CD4-positive, CD25-positive, alpha-beta regulatory T cell (primary cell): ENCODE results near the gene MAP6. TPM values are rescaled to one million over a fixed set of nuclear protein-coding genes. Genes with fewer than 3 reads are reported as not detected.

Experiments used
- ATAC-seq, 2 donors: fragments of 150-1000 bp; cut with Tn5 transposase; one replicate each; pipeline ENCODE4 v1.10.0; 2021; ENCODE audit warnings: low read depth in 2 of 2, moderate number of reproducible peaks in 2 of 2, moderate library complexity in 1 of 2
- DNase-seq, 3 donors: peaks; one replicate each; pipeline versions ENCODE4 v3.0.0 to v3.0.0-alpha.2; 2012 to 2022; ENCODE audit warnings: mixed read lengths in 1 of 3
- H3K27ac ChIP-seq: one replicate; pipeline ENCODE4 v1.7.0; 2013; ENCODE audit warnings: mild to moderate bottlenecking, low read length; ENCODE audit not compliant: insufficient read depth, poor library complexity, severe bottlenecking
- H3K27me3 ChIP-seq: one replicate; pipeline ENCODE4 v1.7.0; 2013; ENCODE audit warnings: low read length; ENCODE audit not compliant: control insufficient read depth, insufficient read depth
- H3K36me3 ChIP-seq: one replicate; pipeline ENCODE4 v1.7.0; 2013; ENCODE audit warnings: mild to moderate bottlenecking, low read length, moderate library complexity; ENCODE audit not compliant: control insufficient read depth, insufficient read depth
- H3K4me1 ChIP-seq: 2 replicates; pipeline ENCODE4 v1.7.0; 2013; ENCODE audit warnings: mild to moderate bottlenecking, low read length; ENCODE audit not compliant: insufficient read depth, control insufficient read depth, poor library complexity, severe bottlenecking
- H3K4me3 ChIP-seq: one replicate; pipeline ENCODE4 v1.7.0; 2013; ENCODE audit warnings: low read depth, mild to moderate bottlenecking, low read length, moderate library complexity
- H3K9me3 ChIP-seq, 2 experiments: 1 replicate in 1 of 2; 2 replicates in 1 of 2; pipeline ENCODE4 v1.7.0; 2013; ENCODE audit warnings: low read length in 2 of 2, mild to moderate bottlenecking in 1 of 2, moderate library complexity in 1 of 2; ENCODE audit not compliant: control insufficient read depth in 2 of 2
- H3K27ac Mint-ChIP-seq, 3 donors: one replicate each; pipeline ENCODE4 v1.8.0; 2020 to 2022; ENCODE audit warnings: mild to moderate bottlenecking in 3 of 3, mixed read lengths in 3 of 3, moderate library complexity in 2 of 3
- H3K27me3 Mint-ChIP-seq: one replicate; pipeline ENCODE4 v1.8.0; 2022; ENCODE audit warnings: mild to moderate bottlenecking, mixed read lengths
- H3K36me3 Mint-ChIP-seq: one replicate; pipeline ENCODE4 v1.8.0; 2020; ENCODE audit warnings: mixed read lengths
- H3K4me1 Mint-ChIP-seq, 4 donors: one replicate each; pipeline ENCODE4 v1.8.0; 2020 to 2022; ENCODE audit warnings: mixed read lengths in 4 of 4, mild to moderate bottlenecking in 1 of 4
- H3K4me3 Mint-ChIP-seq, 4 donors: one replicate each; pipeline ENCODE4 v1.8.0; 2020 to 2022; ENCODE audit warnings: mild to moderate bottlenecking in 4 of 4, mixed read lengths in 4 of 4, moderate library complexity in 3 of 4
- H3K9me3 Mint-ChIP-seq, 7 donors: one replicate each; pipeline ENCODE4 v1.8.0; 2020 to 2022; ENCODE audit warnings: mixed read lengths in 7 of 7, mild to moderate bottlenecking in 3 of 7, moderate library complexity in 2 of 7
- polyA plus RNA-seq, 4 donors: library from polyadenylated mRNA; unstranded; fragments of 300-500 nt; fragmentation: Illumina TruSeq; gene quantifications; one replicate each; pipeline ENCODE4 v1.2.3, GENCODE V29; 2021
- total RNA-seq: library from RNA; stranded (reverse); gene quantifications from one replicate; pipeline ENCODE4 v1.2.3, GENCODE V29; 2022

MAP6 gene
- total RNA-seq: 0.44 TPM
- not detected for polyA plus RNA-seq

- peak in 1 of 2 donors; percentile 22 for ATAC-seq
- H3K9me3 Mint-ChIP-seq: peaks cover 0 to 8% (median 1%) of the 10 kb centered on the region in 7 donors
- peak in 2 of 3 donors; percentile 5 to 44 for DNase-seq
- H3K27me3 Mint-ChIP-seq: peaks cover 81% of the 10 kb centered on the region
- H3K4me1 Mint-ChIP-seq: peaks cover 0 to 16% (median 8%) of the 10 kb centered on the region in 4 donors
- H3K4me1 ChIP-seq: peaks cover 15% of the 10 kb centered on the region
- peak within 1 kb of the TSS; percentile 40 for H3K4me3 ChIP-seq
- H3K36me3 Mint-ChIP-seq: no peaks in the 10 kb centered on the region
- H3K9me3 ChIP-seq: no peaks in the 10 kb centered on the region
- no peak within 1 kb of the TSS for H3K27ac Mint-ChIP-seq
- H3K36me3 ChIP-seq: no peaks in the 10 kb centered on the region
- no peak within 1 kb of the TSS for H3K27ac ChIP-seq
- H3K27me3 ChIP-seq: peaks cover 53% of the 10 kb centered on the region
- peak within 1 kb of the TSS; percentile 78 to 90 (median 84) for H3K4me3 Mint-ChIP-seq
These were observed at the start of gene MAP6 for GRCh38 chr11:75668451-75669297. Gene MAP6, minus strand, starts transcription at chr11:75669038. Its CDS starts 669 bp downstream, at chr11:75668369.

- Mint-ChIP-seq H3K9me3 (no peaks in the 10 kb centered on the region), H3K36me3 (no peaks in the 10 kb centered on the region), H3K27ac (no peak within 1 kb of the TSS), H3K4me3 (no peak within 1 kb of the TSS), H3K27me3 (peaks cover 9% of the 10 kb centered on the region), H3K4me1 (peaks cover 0 to 4% (median 0%) of the 10 kb centered on the region in 4 donors)
- Histone ChIP-seq H3K4me1 (no peaks in the 10 kb centered on the region), H3K27ac (no peak within 1 kb of the TSS), H3K9me3 (no peaks in the 10 kb centered on the region), H3K4me3 (no peak within 1 kb of the TSS), H3K27me3 (peaks cover 4% of the 10 kb centered on the region), H3K36me3 (no peaks in the 10 kb centered on the region)
- ATAC-seq (no peak), DNase-seq (no peak)
These were observed 49.0 kb upstream of the MAP6 start, which contains the start of gene MOGAT2 for GRCh38 chr11:75717608-75718418. Gene MOGAT2, plus strand, starts transcription at chr11:75717838. Its CDS starts 51 bp downstream, at chr11:75717889.

DNA sequence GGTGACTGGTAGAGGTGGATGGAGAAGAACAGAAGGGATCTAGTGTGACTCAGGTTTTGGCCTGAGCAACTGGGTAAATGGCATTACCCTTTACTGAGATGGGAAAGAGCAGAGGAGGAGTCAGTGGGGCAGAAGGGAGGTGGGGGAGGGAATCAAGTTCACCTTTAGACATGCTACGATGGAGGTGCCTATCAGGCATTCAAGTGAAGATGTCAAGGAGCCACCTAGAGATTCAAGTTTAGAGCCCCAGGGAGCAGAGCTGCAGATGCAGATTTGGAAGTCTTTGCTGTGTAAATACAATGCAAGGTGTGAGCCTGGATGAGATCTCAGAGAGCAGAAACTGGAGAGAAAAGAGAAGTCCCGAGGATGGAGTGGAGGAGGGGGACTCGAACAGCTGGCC is 47.8 kb upstream of the MAP6 start:
- Mint-ChIP-seq H3K4me1 (peaks cover 0 to 4% (median 0%) of the 10 kb centered on the region in 4 donors), H3K27me3 (peaks cover 9% of the 10 kb centered on the region), H3K4me3 (no peak overlapping the region), H3K27ac (no peak overlapping the region), H3K9me3 (no peaks in the 10 kb centered on the region), H3K36me3 (no peaks in the 10 kb centered on the region)
- H3K9me3 ChIP-seq: no peaks in the 10 kb centered on the region
- no peaks in the 10 kb centered on the region for H3K36me3 ChIP-seq
- no peak overlapping the region for H3K4me3 ChIP-seq
- peaks cover 6% of the 10 kb centered on the region for H3K27me3 ChIP-seq
- H3K27ac ChIP-seq: no peak overlapping the region
- DNase-seq: no peak
- no peak for ATAC-seq
- no peaks in the 10 kb centered on the region for H3K4me1 ChIP-seq

DNA sequence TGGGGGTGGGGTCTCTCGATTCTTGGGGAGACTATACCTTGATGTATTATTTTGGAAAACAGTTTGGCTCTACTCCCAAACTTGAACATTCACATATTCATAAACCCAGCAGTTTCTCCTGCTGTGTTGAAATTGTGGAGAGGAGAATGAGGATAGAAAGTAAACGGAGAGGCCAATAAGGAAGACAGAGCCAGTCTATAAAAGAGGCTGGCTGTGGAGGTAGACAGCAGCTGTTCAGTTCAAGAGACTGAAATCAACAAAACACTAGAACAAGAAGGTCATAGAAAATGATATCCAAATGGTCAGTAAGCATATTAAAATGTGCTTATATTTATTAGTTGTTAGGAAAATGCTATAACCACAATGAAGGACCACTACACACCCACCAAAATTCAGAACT is 46.9 kb upstream of the MAP6 start:
- no peak overlapping the region for H3K4me3 ChIP-seq
- H3K9me3 Mint-ChIP-seq: no peaks in the 10 kb centered on the region
- H3K27me3 Mint-ChIP-seq: peaks cover 9% of the 10 kb centered on the region
- no peak overlapping the region for H3K27ac Mint-ChIP-seq
- H3K4me1 ChIP-seq: no peaks in the 10 kb centered on the region
- H3K4me3 Mint-ChIP-seq: no peak overlapping the region
- H3K36me3 ChIP-seq: no peaks in the 10 kb centered on the region
- H3K36me3 Mint-ChIP-seq: no peaks in the 10 kb centered on the region
- no peak for ATAC-seq
- peaks cover 6% of the 10 kb centered on the region for H3K27me3 ChIP-seq
- H3K27ac ChIP-seq: no peak overlapping the region
- H3K4me1 Mint-ChIP-seq: peaks cover 0 to 4% (median 0%) of the 10 kb centered on the region in 4 donors
- no peak for DNase-seq
- H3K9me3 ChIP-seq: no peaks in the 10 kb centered on the region

- H3K4me3 ChIP-seq: no peak overlapping the region
- Mint-ChIP-seq H3K9me3 (no peaks in the 10 kb centered on the region), H3K4me3 (no peak overlapping the region), H3K27ac (no peak overlapping the region), H3K27me3 (peaks cover 12% of the 10 kb centered on the region), H3K4me1 (peaks cover 0 to 4% (median 0%) of the 10 kb centered on the region in 4 donors), H3K36me3 (no peaks in the 10 kb centered on the region)
- no peaks in the 10 kb centered on the region for H3K9me3 ChIP-seq
- H3K4me1 ChIP-seq: no peaks in the 10 kb centered on the region
- no peaks in the 10 kb centered on the region for H3K36me3 ChIP-seq
- DNase-seq: no peak
- no peak overlapping the region for H3K27ac ChIP-seq
- no peak for ATAC-seq
- peaks cover 6% of the 10 kb centered on the region for H3K27me3 ChIP-seq
These were observed 45.4 kb upstream of the MAP6 start for GRCh38 chr11:75714211-75714610.

- H3K27ac ChIP-seq: no peak overlapping the region
- Mint-ChIP-seq H3K27ac (no peak overlapping the region), H3K4me1 (peaks cover 0 to 10% (median 0%) of the 10 kb centered on the region in 4 donors), H3K4me3 (peak overlapping the region in 1 of 4 donors; percentile 52), H3K9me3 (peaks cover 0 to 2% (median 0%) of the 10 kb centered on the region in 7 donors), H3K27me3 (peaks cover 8% of the 10 kb centered on the region), H3K36me3 (no peaks in the 10 kb centered on the region)
- H3K4me3 ChIP-seq: no peak overlapping the region
- no peaks in the 10 kb centered on the region for H3K36me3 ChIP-seq
- H3K4me1 ChIP-seq: no peaks in the 10 kb centered on the region
- H3K27me3 ChIP-seq: no peaks in the 10 kb centered on the region
- DNase-seq (peak; percentile 35 to 70 (median 62)), ATAC-seq (peak; percentile 72 to 76)
- no peaks in the 10 kb centered on the region for H3K9me3 ChIP-seq
These were observed 37.5 kb upstream of the MAP6 start for GRCh38 chr11:75706260-75706729.

- ATAC-seq (no peak), DNase-seq (no peak)
- Histone ChIP-seq H3K27ac (no peak overlapping the region), H3K4me3 (no peak overlapping the region), H3K27me3 (peaks cover under 1% of the 10 kb centered on the region), H3K9me3 (no peaks in the 10 kb centered on the region), H3K36me3 (no peaks in the 10 kb centered on the region), H3K4me1 (no peaks in the 10 kb centered on the region)
- Mint-ChIP-seq H3K27me3 (peaks cover 8% of the 10 kb centered on the region), H3K36me3 (no peaks in the 10 kb centered on the region), H3K4me3 (no peak overlapping the region), H3K27ac (peak overlapping the region in 1 of 3 donors; percentile 9), H3K4me1 (peaks cover 0 to 10% (median 0%) of the 10 kb centered on the region in 4 donors), H3K9me3 (peaks cover 0 to 2% (median 0%) of the 10 kb centered on the region in 7 donors)
These were observed 36.7 kb upstream of the MAP6 start for GRCh38 chr11:75705541-75705940.
